ENCODE data around the gene TRIM67.

TRIM67 gene

DNA sequence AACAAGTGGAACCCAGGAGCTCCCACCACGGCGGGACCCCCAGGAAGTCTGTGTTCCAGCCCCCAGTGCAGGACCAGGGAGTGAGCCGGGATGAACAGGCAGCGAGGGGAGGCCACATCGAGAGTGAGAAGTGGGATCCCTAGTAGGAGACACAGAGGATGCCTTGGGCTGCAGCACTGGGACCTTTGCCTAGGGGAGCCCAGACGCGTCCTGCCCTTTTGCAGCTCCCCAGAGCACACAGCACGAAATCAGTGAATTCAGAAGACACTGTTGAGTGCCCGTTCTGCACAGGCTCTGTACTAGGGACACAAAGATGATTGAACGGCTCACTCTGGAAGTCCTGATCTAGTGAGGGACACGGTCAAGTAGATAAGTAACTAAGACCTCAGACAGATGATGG, 23.5 kb downstream of the TRIM67 start:
- no peak for DNase-seq

DNA sequence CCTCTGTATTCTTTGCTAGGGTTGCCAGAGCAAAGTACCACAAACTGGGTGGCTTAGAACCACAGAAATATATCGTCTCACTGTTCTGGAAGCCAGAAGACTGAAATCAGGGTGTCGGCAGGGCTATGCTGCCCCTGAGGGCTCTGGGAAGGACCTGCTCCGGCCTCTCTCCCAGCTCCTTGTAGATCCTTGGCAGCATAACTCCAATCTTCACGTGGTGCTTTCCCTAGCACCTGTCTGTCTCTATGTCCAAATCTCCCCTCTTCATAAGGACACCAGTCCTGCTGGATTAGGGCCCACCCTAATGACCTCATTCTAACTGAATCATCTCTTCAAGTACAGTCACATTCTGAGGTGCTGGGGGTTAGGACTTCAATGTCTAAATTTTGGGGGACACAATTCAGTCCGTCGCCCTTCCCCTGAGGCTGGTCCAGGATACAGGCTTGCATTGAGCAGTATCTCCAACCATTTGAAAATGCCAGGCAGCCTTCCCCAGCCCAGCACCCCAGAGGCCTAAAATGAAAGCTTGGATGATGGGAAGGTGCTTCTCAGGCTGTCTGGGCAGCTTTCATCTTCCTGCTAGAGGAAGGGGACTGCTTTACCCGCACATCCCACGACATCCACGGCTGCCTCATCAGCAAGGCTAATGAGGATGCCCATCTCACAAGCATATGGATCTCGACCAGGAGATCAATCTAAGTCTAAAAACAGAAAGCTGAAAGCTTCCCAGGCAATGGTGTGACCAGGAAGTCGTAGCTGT, 24.7 kb downstream of the TRIM67 start:
- DNase-seq, result no peak

GRCh38 chr1:231187571-231187970, 25.7 kb downstream of the TRIM67 start:
- no peak for DNase-seq

- no peak for DNase-seq
Measured at GRCh38 chr1:231188072-231188471, 26.2 kb downstream of the TRIM67 start.

DNA sequence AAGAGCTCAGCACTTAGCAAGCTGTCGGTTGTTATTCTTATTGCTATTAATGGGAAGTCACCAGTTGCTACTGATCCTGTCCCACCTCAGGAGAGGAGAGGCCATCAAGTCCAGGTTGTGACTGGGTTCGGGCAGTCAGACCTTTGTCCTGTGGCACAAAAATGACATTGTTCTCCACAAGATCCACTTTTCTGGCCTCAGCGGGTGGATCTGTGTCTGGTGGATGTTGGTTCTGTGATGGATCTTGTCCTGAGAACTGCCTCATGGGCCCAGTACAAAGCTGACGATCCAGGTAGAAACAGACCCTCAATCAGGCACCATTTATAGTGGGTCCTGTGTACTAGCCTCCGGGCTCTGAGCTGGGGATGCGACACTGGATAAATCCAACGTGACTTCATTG, 26.9 kb downstream of the TRIM67 start:
- DNase-seq, result no peak

DNA sequence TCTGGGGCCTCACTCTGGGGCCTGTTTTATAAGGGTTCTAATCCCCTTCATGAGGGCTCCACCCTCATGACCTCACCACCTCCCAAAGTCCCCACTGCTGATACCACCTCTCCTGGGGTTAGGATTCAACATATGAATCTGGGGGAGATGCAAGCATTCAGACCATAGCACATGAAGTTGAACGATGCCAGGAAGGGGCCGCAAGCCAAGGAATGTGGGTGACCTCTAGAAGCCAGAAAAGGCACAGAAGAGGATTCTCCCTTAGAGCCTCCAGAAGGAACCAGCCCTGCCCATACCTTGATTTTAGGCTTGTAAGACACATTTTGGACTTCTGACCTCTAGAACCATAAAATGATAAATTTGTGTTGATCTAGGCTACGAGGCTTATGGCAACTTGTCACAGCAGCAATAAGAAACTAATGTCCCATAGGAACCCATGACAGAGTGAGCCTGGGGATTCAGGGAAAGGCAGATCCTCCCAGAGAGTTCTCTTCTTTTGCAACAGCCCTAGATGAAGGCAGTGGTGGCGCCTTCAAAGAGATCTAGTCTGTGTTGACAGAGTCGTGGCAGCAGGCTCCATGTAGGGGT, 27.9 kb downstream of the TRIM67 start:
- DNase-seq, result no peak

DNA sequence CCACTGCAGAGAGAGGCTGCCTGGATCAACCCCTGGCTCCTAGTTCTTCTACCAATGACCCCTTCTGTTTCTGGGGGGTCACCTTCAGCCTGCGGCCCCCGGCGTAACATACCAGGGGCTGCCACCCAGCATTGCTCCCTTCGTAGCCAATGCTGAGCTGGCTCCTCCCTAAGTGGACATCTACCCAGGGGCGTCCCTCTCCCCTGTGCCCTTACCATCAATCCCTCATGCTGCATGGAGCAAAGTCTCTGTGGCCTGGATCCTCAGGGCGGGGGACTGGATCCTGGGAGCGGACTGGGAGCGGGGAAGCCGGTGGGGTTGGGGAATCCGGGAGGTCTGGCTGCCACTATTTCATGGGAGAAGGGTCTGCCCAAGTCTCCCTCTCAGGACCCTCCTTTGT, 28.6 kb downstream of the TRIM67 start:
- DNase-seq, result no peak

DNA sequence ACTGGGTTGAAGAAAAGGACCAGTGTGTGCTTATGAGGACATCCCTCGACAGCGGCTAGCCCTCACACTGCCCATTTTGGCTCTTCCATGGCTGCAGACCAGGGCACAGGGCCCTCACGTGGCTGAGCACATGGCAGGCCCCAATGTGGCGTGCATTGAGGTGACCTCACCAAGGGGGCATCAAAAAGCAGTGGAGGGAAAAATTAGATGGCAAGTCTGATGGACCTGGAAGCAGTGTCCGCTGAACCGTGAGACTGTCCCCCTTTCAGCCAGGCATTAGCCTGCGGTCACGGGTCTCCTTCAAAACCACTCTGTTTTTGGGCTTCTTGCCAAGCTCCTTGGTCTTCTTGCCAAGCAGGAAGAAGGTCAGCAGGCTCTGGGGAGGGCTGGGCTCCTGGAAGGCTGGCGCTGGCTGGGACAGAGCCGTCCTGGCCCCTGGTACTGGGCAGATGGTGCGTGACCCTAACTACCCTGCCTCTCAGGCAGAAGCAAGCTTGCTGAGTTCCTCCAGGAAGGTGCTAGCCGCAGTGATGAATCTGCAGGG, 30.8 kb downstream of the TRIM67 start:
- DNase-seq, result no peak

GRCh38 chr1:231193710-231194340, 32.0 kb downstream of the TRIM67 start:
- DNase-seq, result no peak

DNA sequence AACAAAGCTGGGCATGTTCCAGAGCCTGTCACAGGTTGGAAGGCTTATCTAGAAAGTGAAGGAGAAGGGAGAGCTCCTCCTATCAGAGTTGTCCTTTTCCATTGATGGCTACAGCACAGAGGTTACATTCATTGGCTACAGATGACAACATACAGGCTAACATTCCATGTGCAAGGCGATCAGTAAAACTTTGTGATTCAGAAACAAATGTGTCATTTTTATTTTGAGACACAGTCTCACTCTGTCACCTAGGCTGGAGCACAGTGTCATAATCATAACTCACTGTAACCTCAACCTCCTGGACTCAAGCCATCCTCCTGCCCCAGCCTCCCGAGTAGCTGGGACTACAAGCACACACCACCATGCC, 32.6 kb downstream of the TRIM67 start:
- DNase-seq, result no peak

DNA sequence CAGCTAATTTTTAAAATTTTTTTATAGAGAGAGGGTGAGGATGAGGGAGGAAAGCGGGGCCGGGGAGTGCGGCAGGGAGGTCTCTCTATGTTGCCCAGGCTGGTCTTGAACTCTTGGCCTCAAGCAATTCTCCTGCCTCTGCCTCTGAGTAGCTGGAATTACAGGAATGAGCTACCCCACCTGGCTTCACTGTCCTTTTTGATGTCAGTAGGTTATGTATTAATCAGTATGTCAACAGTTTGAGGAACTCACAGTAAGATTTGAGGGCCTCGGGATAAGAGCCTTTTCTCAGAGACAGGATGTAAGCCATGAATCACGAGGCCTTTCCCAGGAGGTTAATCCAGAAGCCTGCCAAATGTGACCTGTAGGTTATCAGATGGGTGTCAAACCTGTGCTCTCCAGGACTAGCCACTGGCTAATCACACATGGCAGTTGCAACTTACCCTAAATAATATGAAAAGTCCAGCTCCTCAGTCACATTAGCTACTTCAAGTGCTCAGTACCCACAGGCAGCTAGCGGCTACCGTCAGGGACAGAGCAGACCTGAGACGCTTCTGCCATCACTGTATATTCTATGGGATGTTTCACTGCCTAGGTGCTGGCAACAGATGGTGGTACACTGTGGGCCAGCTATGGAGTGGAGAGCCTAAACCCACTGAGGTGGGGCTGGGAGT, 33.1 kb downstream of the TRIM67 start:
- no peak for DNase-seq

- DNase-seq, result no peak
Measured at GRCh38 chr1:231196307-231196706, 34.4 kb downstream of the TRIM67 start.

DNA sequence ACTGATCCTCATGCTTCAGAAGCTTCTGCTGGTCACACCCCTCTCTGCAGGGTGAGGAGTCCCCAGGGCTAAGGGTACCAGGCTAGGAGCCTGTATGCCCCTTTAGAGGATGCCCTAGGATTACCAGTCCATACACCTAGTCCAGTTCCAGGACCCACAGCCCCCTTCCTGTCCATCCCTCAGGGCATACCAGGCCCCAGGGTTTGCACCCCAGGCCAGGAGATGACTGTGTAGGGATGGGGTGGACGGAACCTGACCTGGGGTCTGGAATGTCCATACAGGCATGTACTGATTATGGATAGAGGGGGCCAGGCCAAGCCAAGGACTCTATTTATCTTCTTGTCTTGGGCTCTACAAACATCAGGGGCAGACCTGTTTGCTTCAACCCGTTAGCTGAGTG, 34.9 kb downstream of the TRIM67 start:
- DNase-seq, result no peak

DNA sequence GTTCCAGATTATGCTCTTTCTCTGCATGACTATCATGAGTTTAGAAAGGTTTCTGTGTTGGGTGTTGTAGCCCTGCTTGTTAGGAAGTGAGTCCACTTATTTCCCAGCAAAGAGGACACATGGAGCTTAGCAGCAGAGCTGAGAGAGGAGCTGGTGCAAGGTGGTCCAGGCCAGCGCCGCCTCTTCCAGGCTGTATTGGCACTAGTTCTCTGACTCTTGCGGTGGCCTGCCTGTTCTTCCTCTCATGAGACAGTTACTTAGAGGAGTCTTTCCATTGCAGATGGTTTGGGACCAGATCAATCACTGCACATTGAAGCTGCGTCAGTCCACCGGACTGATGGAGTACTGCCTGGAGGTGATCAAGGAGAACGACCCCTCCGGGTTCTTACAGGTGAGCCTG, 38.0 kb downstream of the TRIM67 start:
- no peak for DNase-seq

- no peak for DNase-seq
Measured at GRCh38 chr1:231200388-231201031, 38.7 kb downstream of the TRIM67 start.

- DNase-seq, result no peak
Measured at GRCh38 chr1:231201375-231201978, 39.6 kb downstream of the TRIM67 start.

GRCh38 chr1:231201979-231202633, 40.2 kb downstream of the TRIM67 start:
- no peak for DNase-seq

DNA sequence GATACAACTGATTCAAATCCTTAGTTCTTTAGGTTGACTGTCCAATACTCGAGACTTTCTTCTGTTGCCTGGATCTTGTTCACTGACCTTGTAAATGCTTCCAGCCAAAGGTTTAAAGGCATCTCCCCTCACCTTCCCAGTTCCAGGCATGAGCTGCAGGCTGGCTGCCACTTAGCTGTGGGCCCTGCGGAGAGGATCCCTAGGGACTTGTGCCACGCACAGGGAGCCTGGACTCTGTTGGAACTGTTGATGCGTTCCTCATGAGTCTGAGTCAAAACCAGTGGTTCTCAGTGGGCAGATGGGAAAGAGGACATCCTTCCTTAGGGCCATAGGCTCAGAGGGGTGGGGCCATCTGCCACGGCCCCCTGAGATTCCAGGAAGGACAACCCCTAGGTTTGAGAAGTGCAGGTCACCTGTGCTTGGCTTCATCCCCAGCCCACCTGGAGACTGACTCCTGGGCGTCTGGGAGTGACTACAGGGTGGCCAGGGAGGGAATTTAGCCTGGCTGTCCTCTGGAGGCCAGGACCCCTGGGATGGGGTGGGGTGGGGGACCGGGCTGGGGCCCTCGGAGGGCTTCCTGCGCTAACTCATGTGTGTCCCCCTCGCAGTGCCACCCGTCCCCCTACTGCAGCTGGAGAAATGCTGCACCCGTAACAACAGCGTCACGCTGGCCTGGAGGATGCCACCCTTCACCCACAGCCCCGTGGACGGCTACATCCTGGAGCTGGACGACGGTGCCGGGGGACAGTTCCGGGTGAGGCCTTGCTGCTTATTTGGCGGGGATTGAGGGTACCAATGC, 41.6 kb downstream of the TRIM67 start:
- DNase-seq, result no peak

DNA sequence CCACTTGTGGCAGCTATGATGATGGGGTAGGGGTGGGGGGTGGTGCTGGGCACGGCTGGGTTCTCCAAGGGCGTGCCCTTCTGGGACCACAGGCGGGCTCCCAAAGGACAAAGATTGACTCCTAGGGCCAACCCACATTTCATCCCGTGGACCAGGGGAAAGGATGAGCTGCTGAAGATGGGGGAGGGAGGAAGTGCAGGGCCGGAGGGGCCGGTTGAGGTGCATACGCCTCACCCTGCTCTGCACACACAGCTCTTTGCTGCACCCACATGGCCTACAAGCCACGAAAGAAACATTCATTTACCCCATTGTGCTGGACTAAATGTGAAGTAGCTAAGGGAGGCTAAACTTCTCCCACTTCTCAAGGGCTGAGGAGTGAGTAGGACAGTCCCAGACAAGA, 45.0 kb downstream of the TRIM67 start:
- no peak for DNase-seq

DNA sequence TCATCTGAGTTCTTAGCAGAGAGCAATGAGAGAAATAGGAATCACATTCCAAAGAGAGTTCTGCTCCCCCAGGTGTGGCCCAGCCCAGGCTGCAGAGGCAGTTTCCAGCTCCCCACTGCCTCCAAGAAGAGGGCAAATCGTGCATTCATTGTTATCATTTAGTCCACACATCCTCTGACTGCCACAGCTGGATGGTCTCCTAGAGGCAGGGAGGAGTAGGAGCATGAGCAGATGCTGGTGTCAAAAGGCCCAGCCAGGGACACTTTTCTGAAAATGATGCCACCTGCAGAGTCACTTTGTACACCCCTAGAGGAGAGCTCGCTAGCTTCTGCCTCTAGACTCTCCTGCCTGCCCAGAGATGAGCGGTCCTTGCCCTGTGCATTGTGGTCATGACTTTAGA, 45.6 kb downstream of the TRIM67 start:
- no peak for DNase-seq

- DNase-seq, result no peak
Measured at GRCh38 chr1:231208980-231209379, 47.1 kb downstream of the TRIM67 start.
